Measurements from ENCODE around the gene ZNF862. TPM values are rescaled to one million over a fixed set of nuclear protein-coding genes. Genes with fewer than 3 reads are reported as not detected.

The ZNF862 gene
- total RNA-seq, 1 donor from 2014 or later = 30.5 TPM

GRCh38 chr7:149824301-149824741 lies 13.9 kb upstream of the ZNF862 start:
- intact Hi-C loops (cut with micrococcal nuclease) = no loop called here

- intact Hi-C loops (cut with micrococcal nuclease) = no loop called here
These were observed 13.2 kb upstream of the ZNF862 start for GRCh38 chr7:149824748-149825566.

- intact Hi-C loops (cut with micrococcal nuclease) = no loop called here
These were observed 12.4 kb upstream of the ZNF862 start for GRCh38 chr7:149825567-149826343.

GRCh38 chr7:149826344-149827088 lies 11.7 kb upstream of the ZNF862 start:
- intact Hi-C loops (cut with micrococcal nuclease) = no loop called here

GRCh38 chr7:149827089-149827981 lies 10.8 kb upstream of the ZNF862 start:
- intact Hi-C loops (cut with micrococcal nuclease) = no loop called here

- intact Hi-C loops (cut with micrococcal nuclease) = no loop called here
These were observed 9.5 kb upstream of the ZNF862 start for GRCh38 chr7:149828357-149829309.

- intact Hi-C loops (cut with micrococcal nuclease) = loop anchor here (10.0 kb wide), 1 partner anchor 946 kb away; the partner anchor contains the start of gene EZH2
These were observed 7.6 kb upstream of the ZNF862 start for GRCh38 chr7:149830527-149830926.

GRCh38 chr7:149830997-149831740 lies 7.0 kb upstream of the ZNF862 start:
- intact Hi-C loops (cut with micrococcal nuclease) = loop anchor here (10.0 kb wide), 1 partner anchor 946 kb away; the partner anchor contains the start of gene EZH2

- intact Hi-C loops (cut with micrococcal nuclease) = loop anchor here (10.0 kb wide), 1 partner anchor 947 kb away; the partner anchor contains the start of gene EZH2
These were observed 6.4 kb upstream of the ZNF862 start for GRCh38 chr7:149831741-149832219.

- intact Hi-C loops (cut with micrococcal nuclease) = loop anchor here (10.0 kb wide), 1 partner anchor 948 kb away; the partner anchor contains the start of gene EZH2
These were observed 5.7 kb upstream of the ZNF862 start for GRCh38 chr7:149832332-149833041.

- intact Hi-C loops (cut with micrococcal nuclease) = loop anchor here (10.0 kb wide), 1 partner anchor 949 kb away; the partner anchor contains the start of gene EZH2
These were observed 4.6 kb upstream of the ZNF862 start for GRCh38 chr7:149833495-149834130.

- intact Hi-C loops (cut with micrococcal nuclease) = loop anchor here (10.0 kb wide), 1 partner anchor 950 kb away; the partner anchor contains the start of gene EZH2
These were observed 3.6 kb upstream of the ZNF862 start for GRCh38 chr7:149834601-149835000.

- intact Hi-C loops (cut with micrococcal nuclease) = loop anchor here (10.0 kb wide), 1 partner anchor 952 kb away; the partner anchor contains the start of gene EZH2
These were observed 1.7 kb upstream of the ZNF862 start for GRCh38 chr7:149836434-149836833.

GRCh38 chr7:149837564-149838223 lies 481 bp upstream of the ZNF862 start:
- intact Hi-C loops (cut with micrococcal nuclease) = loop anchor here (1.0 to 10.0 kb wide), 18 partner anchors 19 to 1243 kb away; partner anchors contain the start of genes ABCB8, ACTR3C, ATP6V0E2 and EZH2

- intact Hi-C loops (cut with micrococcal nuclease) = loop anchor here (1.0 to 10.0 kb wide), 18 partner anchors 18 to 1241 kb away; partner anchors contain the start of genes ABCB8, ACTR3C, ATP6V0E2 and EZH2
These were observed 825 bp downstream of the ZNF862 start for GRCh38 chr7:149838992-149839408.

- intact Hi-C loops (cut with micrococcal nuclease) = loop anchor here (2.0 to 10.0 kb wide), 5 partner anchors 17 to 955 kb away; partner anchors contain the start of genes ACTR3C, EZH2 and LRRC61
These were observed 1.8 kb downstream of the ZNF862 start for GRCh38 chr7:149839933-149840332.

Measured in T-helper 1 cell treated with Interleukin-12 subunit alpha and Interleukin-12 subunit beta and Interleukin-4 antibody, amounts not matched to agents 30 ng/mL and 1 ng/mL, for 36 hours (primary cell).